GM12878 (cell line): ENCODE results near the gene TRAPPC2. TPM values are rescaled to one million over a fixed set of nuclear protein-coding genes. Genes with fewer than 3 reads are reported as not detected.

ENCODE experiments used
- HDAC6 ChIP-seq: fragments of 200-600 bp; sonication (generic); IDR thresholded peaks from one replicate; pipeline ENCODE4 v1.8.0; 2017; ENCODE audit warnings: antibody characterized with exemption; ENCODE audit not compliant: unreplicated experiment
- KLF5 ChIP-seq: fragments of 450-650 bp; IDR thresholded peaks from 2 replicates; pipeline ENCODE4 v1.6.1; 2014; ENCODE audit warnings: mild to moderate bottlenecking; ENCODE audit not compliant: partially characterized antibody
- MEF2A ChIP-seq: IDR thresholded peaks from 2 replicates; pipeline ENCODE4 v1.6.1; 2011; ENCODE audit warnings: low read depth, mild to moderate bottlenecking, low read length, moderate library complexity; ENCODE audit not compliant: insufficient read depth
- NR2C1 ChIP-seq: fragments of 450-650 bp; IDR thresholded peaks from 2 replicates; pipeline ENCODE4 v1.6.1; 2017; ENCODE audit warnings: antibody characterized with exemption, mild to moderate bottlenecking, moderate library complexity
- RAD21 ChIP-seq: IDR thresholded peaks from 2 replicates; pipeline ENCODE4 v1.6.1; 2011; ENCODE audit warnings: mild to moderate bottlenecking, low read depth, low read length, moderate library complexity; ENCODE audit not compliant: insufficient read depth
- SIX5 ChIP-seq: IDR thresholded peaks from 2 replicates; pipeline ENCODE4 v1.6.1; 2011; ENCODE audit warnings: mild to moderate bottlenecking, low read depth, low read length, moderate library complexity; ENCODE audit not compliant: severe bottlenecking
- SMARCA5 ChIP-seq: fragments of 450-650 bp; IDR thresholded peaks from 2 replicates; pipeline ENCODE4 v1.6.1; 2017; ENCODE audit warnings: mild to moderate bottlenecking
- STAT1 ChIP-seq: fragments of 450-650 bp; conservative IDR thresholded peaks from 2 replicates; pipeline ENCODE4 v1.6.1; 2014; ENCODE audit warnings: antibody characterized with exemption, mild to moderate bottlenecking
- ZZZ3 ChIP-seq: IDR thresholded peaks from 2 replicates; pipeline ENCODE4 v1.6.1; 2011; ENCODE audit warnings: low read depth; ENCODE audit not compliant: control insufficient read depth, insufficient read length
- polyA plus RNA-seq, 11 experiments: library from polyadenylated mRNA; depleted of rRNA in 4 of 11; unstranded in 6 of 11; stranded (reverse) in 5 of 11; fragments of >200 nt; fragmentation: Nextera tagmentation in 4 of 11; fragmentation: Illumina TruSeq in 1 of 11; extraction: Ambion mirVana in 4 of 11; extraction: Trizol in 1 of 11; gene quantifications; 1 replicate in 1 of 11; 2 replicates in 10 of 11; pipeline versions ENCODE4 v1.2.1 to v1.2.3, GENCODE V29; 2011 to 2016; ENCODE audit warnings: inconsistent platforms in 2 of 11, missing spikeins in 2 of 11, low read depth in 1 of 11
- total RNA-seq, 4 experiments: library from RNA; depleted of rRNA in 3 of 4; stranded (reverse); fragments of >200 nt in 3 of 4; fragmentation: Illumina TruSeq in 1 of 4; extraction: Trizol in 1 of 4; gene quantifications; 2 replicates each; pipeline versions ENCODE4 v1.2.1 to v1.2.3, GENCODE V29; 2013 to 2021
- TF ChIP-seq, protein P1 (sequence below): fragments of 450-650 bp; IDR thresholded peaks from 2 replicates; pipeline ENCODE4 v1.6.1; 2017; ENCODE audit warnings: mild to moderate bottlenecking
- TF ChIP-seq, protein P2 (sequence below): fragments of 450-650 bp; IDR thresholded peaks from 2 replicates; pipeline ENCODE4 v1.6.1; 2017; ENCODE audit warnings: mild to moderate bottlenecking, moderate library complexity
- TF ChIP-seq, protein P3 (sequence below): fragments of 450-650 bp; IDR thresholded peaks from 2 replicates; pipeline ENCODE4 v1.6.1; 2017; ENCODE audit warnings: antibody characterized with exemption, mild to moderate bottlenecking, moderate library complexity
- TF ChIP-seq, protein P4 (sequence below): IDR thresholded peaks from 2 replicates; pipeline ENCODE4 v1.6.1; 2012; ENCODE audit warnings: improper control_type of control experiment, low read depth, low read length; ENCODE audit not compliant: insufficient replicate concordance
- TF ChIP-seq, protein P5 (sequence below): IDR thresholded peaks from 2 replicates; pipeline ENCODE4 v1.6.1; 2012; ENCODE audit warnings: low read depth, low read length, improper control_type of control experiment

Gene TRAPPC2
- total and polyA plus RNA-seq, 10 of the 15 experiments (the other 5 are each of a cell fraction or from before 2014, with no cell fraction given) = 12.4 to 28.4 (median 21.3) TPM

DNA sequence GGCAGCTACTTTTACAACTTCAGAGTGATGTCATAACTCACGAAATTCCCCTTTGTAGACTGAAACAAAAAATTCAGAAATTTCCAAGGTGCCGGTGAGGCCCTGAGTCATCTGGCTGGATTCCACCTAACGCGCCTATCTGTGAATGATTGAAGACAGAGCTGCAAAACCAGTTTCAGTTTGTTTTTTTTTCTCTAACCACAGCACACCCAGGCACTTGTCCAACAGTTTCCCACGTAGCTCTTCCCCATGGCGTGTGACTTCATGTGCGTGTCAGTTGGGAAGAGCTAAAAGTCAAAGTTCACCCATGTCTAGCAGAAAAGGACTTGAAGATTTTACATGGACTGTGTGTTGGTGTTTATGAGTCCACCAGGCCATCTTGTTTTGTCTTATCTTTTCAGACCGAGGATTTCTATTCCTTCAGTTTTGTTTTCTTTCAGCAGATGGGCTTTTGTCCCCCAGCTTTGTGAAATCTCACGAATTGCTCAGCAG is 65.1 kb downstream of the TRAPPC2 start (continued):
- TF ChIP-seq RAD21 = 0 out of 2 replicates have a peak, but pooled peaks have one; percentile 15
- TF ChIP-seq, protein P1, sequence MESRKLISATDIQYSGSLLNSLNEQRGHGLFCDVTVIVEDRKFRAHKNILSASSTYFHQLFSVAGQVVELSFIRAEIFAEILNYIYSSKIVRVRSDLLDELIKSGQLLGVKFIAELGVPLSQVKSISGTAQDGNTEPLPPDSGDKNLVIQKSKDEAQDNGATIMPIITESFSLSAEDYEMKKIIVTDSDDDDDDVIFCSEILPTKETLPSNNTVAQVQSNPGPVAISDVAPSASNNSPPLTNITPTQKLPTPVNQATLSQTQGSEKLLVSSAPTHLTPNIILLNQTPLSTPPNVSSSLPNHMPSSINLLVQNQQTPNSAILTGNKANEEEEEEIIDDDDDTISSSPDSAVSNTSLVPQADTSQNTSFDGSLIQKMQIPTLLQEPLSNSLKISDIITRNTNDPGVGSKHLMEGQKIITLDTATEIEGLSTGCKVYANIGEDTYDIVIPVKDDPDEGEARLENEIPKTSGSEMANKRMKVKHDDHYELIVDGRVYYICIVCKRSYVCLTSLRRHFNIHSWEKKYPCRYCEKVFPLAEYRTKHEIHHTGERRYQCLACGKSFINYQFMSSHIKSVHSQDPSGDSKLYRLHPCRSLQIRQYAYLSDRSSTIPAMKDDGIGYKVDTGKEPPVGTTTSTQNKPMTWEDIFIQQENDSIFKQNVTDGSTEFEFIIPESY = 0 out of 2 replicates have a peak, but pooled peaks have one; percentile 47
- no peak for TF ChIP-seq SIX5
- TF ChIP-seq KLF5 = peak; percentile 87
- no peak for TF ChIP-seq ZZZ3
- TF ChIP-seq, protein P2, sequence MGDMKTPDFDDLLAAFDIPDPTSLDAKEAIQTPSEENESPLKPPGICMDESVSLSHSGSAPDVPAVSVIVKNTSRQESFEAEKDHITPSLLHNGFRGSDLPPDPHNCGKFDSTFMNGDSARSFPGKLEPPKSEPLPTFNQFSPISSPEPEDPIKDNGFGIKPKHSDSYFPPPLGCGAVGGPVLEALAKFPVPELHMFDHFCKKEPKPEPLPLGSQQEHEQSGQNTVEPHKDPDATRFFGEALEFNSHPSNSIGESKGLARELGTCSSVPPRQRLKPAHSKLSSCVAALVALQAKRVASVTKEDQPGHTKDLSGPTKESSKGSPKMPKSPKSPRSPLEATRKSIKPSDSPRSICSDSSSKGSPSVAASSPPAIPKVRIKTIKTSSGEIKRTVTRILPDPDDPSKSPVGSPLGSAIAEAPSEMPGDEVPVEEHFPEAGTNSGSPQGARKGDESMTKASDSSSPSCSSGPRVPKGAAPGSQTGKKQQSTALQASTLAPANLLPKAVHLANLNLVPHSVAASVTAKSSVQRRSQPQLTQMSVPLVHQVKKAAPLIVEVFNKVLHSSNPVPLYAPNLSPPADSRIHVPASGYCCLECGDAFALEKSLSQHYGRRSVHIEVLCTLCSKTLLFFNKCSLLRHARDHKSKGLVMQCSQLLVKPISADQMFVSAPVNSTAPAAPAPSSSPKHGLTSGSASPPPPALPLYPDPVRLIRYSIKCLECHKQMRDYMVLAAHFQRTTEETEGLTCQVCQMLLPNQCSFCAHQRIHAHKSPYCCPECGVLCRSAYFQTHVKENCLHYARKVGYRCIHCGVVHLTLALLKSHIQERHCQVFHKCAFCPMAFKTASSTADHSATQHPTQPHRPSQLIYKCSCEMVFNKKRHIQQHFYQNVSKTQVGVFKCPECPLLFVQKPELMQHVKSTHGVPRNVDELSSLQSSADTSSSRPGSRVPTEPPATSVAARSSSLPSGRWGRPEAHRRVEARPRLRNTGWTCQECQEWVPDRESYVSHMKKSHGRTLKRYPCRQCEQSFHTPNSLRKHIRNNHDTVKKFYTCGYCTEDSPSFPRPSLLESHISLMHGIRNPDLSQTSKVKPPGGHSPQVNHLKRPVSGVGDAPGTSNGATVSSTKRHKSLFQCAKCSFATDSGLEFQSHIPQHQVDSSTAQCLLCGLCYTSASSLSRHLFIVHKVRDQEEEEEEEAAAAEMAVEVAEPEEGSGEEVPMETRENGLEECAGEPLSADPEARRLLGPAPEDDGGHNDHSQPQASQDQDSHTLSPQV = peak; percentile 10; the same call in 1 of the 2 replicates
- TF ChIP-seq HDAC6 = no peak
- no peak for TF ChIP-seq STAT1
- TF ChIP-seq NR2C1 = peak; percentile 84
- TF ChIP-seq, protein P3, sequence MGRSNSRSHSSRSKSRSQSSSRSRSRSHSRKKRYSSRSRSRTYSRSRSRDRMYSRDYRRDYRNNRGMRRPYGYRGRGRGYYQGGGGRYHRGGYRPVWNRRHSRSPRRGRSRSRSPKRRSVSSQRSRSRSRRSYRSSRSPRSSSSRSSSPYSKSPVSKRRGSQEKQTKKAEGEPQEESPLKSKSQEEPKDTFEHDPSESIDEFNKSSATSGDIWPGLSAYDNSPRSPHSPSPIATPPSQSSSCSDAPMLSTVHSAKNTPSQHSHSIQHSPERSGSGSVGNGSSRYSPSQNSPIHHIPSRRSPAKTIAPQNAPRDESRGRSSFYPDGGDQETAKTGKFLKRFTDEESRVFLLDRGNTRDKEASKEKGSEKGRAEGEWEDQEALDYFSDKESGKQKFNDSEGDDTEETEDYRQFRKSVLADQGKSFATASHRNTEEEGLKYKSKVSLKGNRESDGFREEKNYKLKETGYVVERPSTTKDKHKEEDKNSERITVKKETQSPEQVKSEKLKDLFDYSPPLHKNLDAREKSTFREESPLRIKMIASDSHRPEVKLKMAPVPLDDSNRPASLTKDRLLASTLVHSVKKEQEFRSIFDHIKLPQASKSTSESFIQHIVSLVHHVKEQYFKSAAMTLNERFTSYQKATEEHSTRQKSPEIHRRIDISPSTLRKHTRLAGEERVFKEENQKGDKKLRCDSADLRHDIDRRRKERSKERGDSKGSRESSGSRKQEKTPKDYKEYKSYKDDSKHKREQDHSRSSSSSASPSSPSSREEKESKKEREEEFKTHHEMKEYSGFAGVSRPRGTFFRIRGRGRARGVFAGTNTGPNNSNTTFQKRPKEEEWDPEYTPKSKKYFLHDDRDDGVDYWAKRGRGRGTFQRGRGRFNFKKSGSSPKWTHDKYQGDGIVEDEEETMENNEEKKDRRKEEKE = no peak
- TF ChIP-seq, protein P4, sequence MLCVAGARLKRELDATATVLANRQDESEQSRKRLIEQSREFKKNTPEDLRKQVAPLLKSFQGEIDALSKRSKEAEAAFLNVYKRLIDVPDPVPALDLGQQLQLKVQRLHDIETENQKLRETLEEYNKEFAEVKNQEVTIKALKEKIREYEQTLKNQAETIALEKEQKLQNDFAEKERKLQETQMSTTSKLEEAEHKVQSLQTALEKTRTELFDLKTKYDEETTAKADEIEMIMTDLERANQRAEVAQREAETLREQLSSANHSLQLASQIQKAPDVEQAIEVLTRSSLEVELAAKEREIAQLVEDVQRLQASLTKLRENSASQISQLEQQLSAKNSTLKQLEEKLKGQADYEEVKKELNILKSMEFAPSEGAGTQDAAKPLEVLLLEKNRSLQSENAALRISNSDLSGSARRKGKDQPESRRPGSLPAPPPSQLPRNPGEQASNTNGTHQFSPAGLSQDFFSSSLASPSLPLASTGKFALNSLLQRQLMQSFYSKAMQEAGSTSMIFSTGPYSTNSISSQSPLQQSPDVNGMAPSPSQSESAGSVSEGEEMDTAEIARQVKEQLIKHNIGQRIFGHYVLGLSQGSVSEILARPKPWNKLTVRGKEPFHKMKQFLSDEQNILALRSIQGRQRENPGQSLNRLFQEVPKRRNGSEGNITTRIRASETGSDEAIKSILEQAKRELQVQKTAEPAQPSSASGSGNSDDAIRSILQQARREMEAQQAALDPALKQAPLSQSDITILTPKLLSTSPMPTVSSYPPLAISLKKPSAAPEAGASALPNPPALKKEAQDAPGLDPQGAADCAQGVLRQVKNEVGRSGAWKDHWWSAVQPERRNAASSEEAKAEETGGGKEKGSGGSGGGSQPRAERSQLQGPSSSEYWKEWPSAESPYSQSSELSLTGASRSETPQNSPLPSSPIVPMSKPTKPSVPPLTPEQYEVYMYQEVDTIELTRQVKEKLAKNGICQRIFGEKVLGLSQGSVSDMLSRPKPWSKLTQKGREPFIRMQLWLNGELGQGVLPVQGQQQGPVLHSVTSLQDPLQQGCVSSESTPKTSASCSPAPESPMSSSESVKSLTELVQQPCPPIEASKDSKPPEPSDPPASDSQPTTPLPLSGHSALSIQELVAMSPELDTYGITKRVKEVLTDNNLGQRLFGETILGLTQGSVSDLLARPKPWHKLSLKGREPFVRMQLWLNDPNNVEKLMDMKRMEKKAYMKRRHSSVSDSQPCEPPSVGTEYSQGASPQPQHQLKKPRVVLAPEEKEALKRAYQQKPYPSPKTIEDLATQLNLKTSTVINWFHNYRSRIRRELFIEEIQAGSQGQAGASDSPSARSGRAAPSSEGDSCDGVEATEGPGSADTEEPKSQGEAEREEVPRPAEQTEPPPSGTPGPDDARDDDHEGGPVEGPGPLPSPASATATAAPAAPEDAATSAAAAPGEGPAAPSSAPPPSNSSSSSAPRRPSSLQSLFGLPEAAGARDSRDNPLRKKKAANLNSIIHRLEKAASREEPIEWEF = peak; percentile 85
- peak; percentile 81 for TF ChIP-seq MEF2A
- no peak for TF ChIP-seq SMARCA5
- TF ChIP-seq, protein P5, sequence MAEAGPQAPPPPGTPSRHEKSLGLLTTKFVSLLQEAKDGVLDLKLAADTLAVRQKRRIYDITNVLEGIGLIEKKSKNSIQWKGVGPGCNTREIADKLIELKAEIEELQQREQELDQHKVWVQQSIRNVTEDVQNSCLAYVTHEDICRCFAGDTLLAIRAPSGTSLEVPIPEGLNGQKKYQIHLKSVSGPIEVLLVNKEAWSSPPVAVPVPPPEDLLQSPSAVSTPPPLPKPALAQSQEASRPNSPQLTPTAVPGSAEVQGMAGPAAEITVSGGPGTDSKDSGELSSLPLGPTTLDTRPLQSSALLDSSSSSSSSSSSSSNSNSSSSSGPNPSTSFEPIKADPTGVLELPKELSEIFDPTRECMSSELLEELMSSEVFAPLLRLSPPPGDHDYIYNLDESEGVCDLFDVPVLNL = no peak
